SH-SY5Y (cell line): ENCODE data around the gene PPFIBP2.

Experiments
- GATA2 ChIP-seq: IDR thresholded peaks from 2 replicates; pipeline ENCODE4 v1.6.1; 2011; ENCODE audit warnings: mild to moderate bottlenecking, low read depth, low read length
- GATA3 ChIP-seq: IDR thresholded peaks from 2 replicates; pipeline ENCODE4 v1.6.1; 2011; ENCODE audit warnings: low read depth, mild to moderate bottlenecking, low read length, moderate library complexity

DNA sequence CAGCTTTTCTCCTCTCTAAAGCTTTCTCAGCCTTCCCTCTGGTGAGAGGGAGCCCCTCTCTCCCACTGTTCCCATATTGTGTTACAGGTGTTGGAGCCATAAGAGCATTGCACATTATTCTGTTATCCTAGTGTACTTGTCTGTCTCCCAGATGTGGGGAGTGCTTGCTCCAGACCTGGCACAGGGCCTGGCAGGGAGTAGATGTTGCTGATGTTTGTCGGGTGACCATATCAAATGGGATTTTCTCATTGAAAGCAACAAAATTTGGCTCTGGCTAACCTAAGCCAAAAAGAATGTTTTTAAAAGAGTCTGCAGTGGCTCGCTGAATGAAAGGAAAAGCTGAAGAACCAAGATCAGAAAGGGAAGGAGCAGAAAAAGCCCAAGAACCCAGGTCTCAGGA is 118.4 kb downstream of the PPFIBP2 start:
- TF ChIP-seq GATA2, result no peak
- TF ChIP-seq GATA3, result no peak
